Ureter (tissue), 1 donor: ENCODE data around the gene MRPL47. TPM values are rescaled to one million over a fixed set of nuclear protein-coding genes. Genes with fewer than 3 reads are reported as not detected.
"Not testable (repeated sequence)": the region's sequence is repeated elsewhere in the genome, so short reads cannot be mapped to it uniquely, and the experiment has no call there.

Experiments used
- DNase-seq: peaks from one replicate; pipeline ENCODE4 v3.0.0-alpha.2; 2020; ENCODE audit warnings: low spot score
- total RNA-seq: library from RNA; stranded (reverse); gene quantifications from one replicate; pipeline ENCODE4 v1.2.4, GENCODE V29; 2023
- donor health status: DM: yes; HTN: yes; CAD: no.

Gene MRPL47
- total RNA-seq, result 27.3 TPM

GRCh38 chr3:179604321-179605078 lies at the start of gene MRPL47, which contains the start of gene NDUFB5:
Gene MRPL47, minus strand, starts transcription at chr3:179604638. Its CDS starts 14 bp downstream, at chr3:179604624.
Gene NDUFB5, plus strand, starts transcription at chr3:179604794. Its CDS starts 22 bp downstream, at chr3:179604816.
- peak; percentile 96 for DNase-seq

- DNase-seq, result peak; percentile 75
These were observed 48.8 kb upstream of the MRPL47 start for GRCh38 chr3:179653096-179653797.

GRCh38 chr3:179652447-179653095 lies 48.1 kb upstream of the MRPL47 start, which contains the start of gene USP13:
Gene USP13, plus strand, starts transcription at chr3:179653040. Its CDS starts 186 bp downstream, at chr3:179653226.
- peak; percentile 52 for DNase-seq

GRCh38 chr3:179651687-179652446 lies 47.4 kb upstream of the MRPL47 start:
- no peak for DNase-seq

- no peak for DNase-seq
These were observed 41.7 kb upstream of the MRPL47 start for GRCh38 chr3:179646177-179646576.

GRCh38 chr3:179643837-179644236 lies 39.4 kb upstream of the MRPL47 start:
- DNase-seq, result not testable (repeated sequence)

- DNase-seq, result no peak
These were observed 38.4 kb upstream of the MRPL47 start for GRCh38 chr3:179642871-179643270.

GRCh38 chr3:179640469-179640868 lies 36.0 kb upstream of the MRPL47 start:
- DNase-seq, result no peak

- no peak for DNase-seq
These were observed 26.5 kb upstream of the MRPL47 start for GRCh38 chr3:179630753-179631451.

- DNase-seq, result no peak
These were observed 20.0 kb upstream of the MRPL47 start for GRCh38 chr3:179624451-179624850.

- no peak for DNase-seq
These were observed 17.6 kb upstream of the MRPL47 start for GRCh38 chr3:179622023-179622422.

- no peak for DNase-seq
These were observed 11.2 kb upstream of the MRPL47 start for GRCh38 chr3:179615458-179616173.

GRCh38 chr3:179613807-179614206 lies 9.4 kb upstream of the MRPL47 start:
- DNase-seq, result no peak

GRCh38 chr3:179610066-179610465 lies 5.6 kb upstream of the MRPL47 start:
- no peak for DNase-seq

GRCh38 chr3:179608931-179609720 lies 4.7 kb upstream of the MRPL47 start:
- DNase-seq, result no peak

- no peak for DNase-seq
These were observed 2.2 kb upstream of the MRPL47 start for GRCh38 chr3:179606534-179607085.

- DNase-seq, result no peak
These were observed 607 bp downstream of the MRPL47 start for GRCh38 chr3:179603831-179604230.

GRCh38 chr3:179603321-179603720 lies 1.1 kb downstream of the MRPL47 start:
- DNase-seq, result no peak

GRCh38 chr3:179599531-179599930 lies 4.9 kb downstream of the MRPL47 start:
- no peak for DNase-seq
